Endothelial cell of umbilical vein (primary cell): ENCODE results near the gene EPS15. TPM values are rescaled to one million over a fixed set of nuclear protein-coding genes. Genes with fewer than 3 reads are reported as not detected.

Experiments
- BruUV-seq: library from RNA; stranded (reverse); fragments of 400-500 nt; replicated peaks from 2 replicates; lab custom pipeline; 2021; lab: Mats Ljungman, UMichigan
- CTCF ChIA-PET: fragments of 300-600, 350-600 bp; sonication (Branson Sonifier 250); formaldehyde crosslinking; loops from one replicate; lab custom pipeline; 2021; ENCODE audit warnings: antibody characterized with exemption, inconsistent platforms; lab: Charles Lee
- POLR2A ChIA-PET: fragments of 300-600, 350-600 bp; sonication (Branson Sonifier 250); formaldehyde crosslinking; loops from one replicate; lab custom pipeline; 2021; ENCODE audit warnings: antibody characterized with exemption, inconsistent platforms; lab: Charles Lee
- DNase-seq: peaks from one replicate; pipeline ENCODE4 v3.0.0-alpha.2; 2011; ENCODE audit warnings: low read depth, low spot score
- FAIRE-seq: peaks from 2 replicates; lab custom pipeline; 2011; peaks lifted over from hg19 to GRCh38; lab: Jason Lieb, UNC
- H2AFZ ChIP-seq: 2 replicates; pipeline ENCODE4 v1.6.0; 2012; ENCODE audit warnings: low read depth, low read length, control low read depth, inconsistent platforms
- H3K27ac ChIP-seq: 2 replicates; pipeline ENCODE4 v1.5.1; 2011; ENCODE audit warnings: low read depth, mild to moderate bottlenecking, control low read depth, low read length, moderate library complexity; ENCODE audit not compliant: insufficient read depth
- H3K27me3 ChIP-seq, 2 experiments: 2 replicates each; pipeline versions ENCODE4 v1.6.0 to v1.6.1; 2011; ENCODE audit warnings: low read length in 2 of 2, mixed read lengths in 1 of 2; ENCODE audit not compliant: control insufficient read depth in 2 of 2, insufficient read depth in 2 of 2
- H3K36me3 ChIP-seq, 2 experiments: 2 replicates in 1 of 2; 3 replicates in 1 of 2; pipeline ENCODE4 v1.5.1; 2011; ENCODE audit warnings: low read length in 2 of 2, mild to moderate bottlenecking in 1 of 2, moderate library complexity in 1 of 2; ENCODE audit not compliant: control insufficient read depth in 2 of 2, insufficient read depth in 2 of 2; ENCODE audit errors: extremely low read depth in 1 of 2
- H3K4me1 ChIP-seq: 3 replicates; pipeline ENCODE4 v1.5.1; 2011; ENCODE audit warnings: mild to moderate bottlenecking, low read length; ENCODE audit not compliant: control insufficient read depth, insufficient read depth; ENCODE audit errors: extremely low read depth
- H3K4me2 ChIP-seq: 2 replicates; pipeline ENCODE4 v1.6.1; 2011; ENCODE audit warnings: low read length, control low read depth, mixed read lengths; ENCODE audit not compliant: insufficient read depth
- H3K4me3 ChIP-seq, 3 experiments: fragments of 200-600 bp in 1 of 3; sonication (generic), shearing (Covaris generic) in 1 of 3; replicated peaks in 1 of 3; 2 replicates each; pipeline ENCODE4 v1.5.1; 2011 to 2016; ENCODE audit warnings: control low read depth in 3 of 3, low read length in 3 of 3, mild to moderate bottlenecking in 2 of 3, inconsistent platforms in 1 of 3, low read depth in 1 of 3, moderate library complexity in 1 of 3; ENCODE audit not compliant: insufficient read depth in 1 of 3
- H3K79me2 ChIP-seq: 2 replicates; pipeline ENCODE4 v1.6.0; 2012; ENCODE audit warnings: low read length, inconsistent platforms; ENCODE audit not compliant: control insufficient read depth, insufficient read depth
- H3K9ac ChIP-seq: replicated peaks from 2 replicates; pipeline ENCODE3; 2011; ENCODE audit warnings: low read length, control low read depth; ENCODE audit not compliant: insufficient read depth; ENCODE audit errors: extremely low read depth
- H3K9me1 ChIP-seq: replicated peaks from 3 replicates; pipeline ENCODE4 v1.6.0; 2011; ENCODE audit warnings: mild to moderate bottlenecking, low read length; ENCODE audit not compliant: control insufficient read depth, insufficient read depth; ENCODE audit errors: extremely low read depth
- H3K9me3 ChIP-seq: replicated peaks from 2 replicates; pipeline ENCODE4 v1.5.1; 2012; ENCODE audit warnings: low read length, inconsistent platforms; ENCODE audit not compliant: control insufficient read depth, insufficient read depth
- H4K20me1 ChIP-seq: replicated peaks from 2 replicates; pipeline ENCODE3; 2011; ENCODE audit warnings: mild to moderate bottlenecking, low read length; ENCODE audit not compliant: control insufficient read depth, insufficient read depth; ENCODE audit errors: extremely low read depth
- EZH2 ChIP-seq: IDR thresholded peaks from 2 replicates; pipeline ENCODE4 v1.6.1; 2012; ENCODE audit warnings: borderline replicate concordance, low read depth, mild to moderate bottlenecking, moderate library complexity, low read length, inconsistent platforms; ENCODE audit not compliant: severe bottlenecking
- FOS ChIP-seq: IDR thresholded peaks from 2 replicates; pipeline ENCODE4 v1.6.1; 2011; ENCODE audit warnings: mild to moderate bottlenecking, low read length, moderate library complexity, borderline replicate concordance; ENCODE audit not compliant: insufficient read depth
- GATA2 ChIP-seq: IDR thresholded peaks from 2 replicates; pipeline ENCODE4 v1.7.0; 2011; ENCODE audit warnings: low read depth, mild to moderate bottlenecking, moderate library complexity, mixed read lengths, low read length; ENCODE audit not compliant: insufficient read length, insufficient read depth
- JUN ChIP-seq: IDR thresholded peaks from 2 replicates; pipeline ENCODE4 v1.6.1; 2011; ENCODE audit warnings: borderline replicate concordance, low read depth; ENCODE audit not compliant: insufficient read length, insufficient read depth
- MYC ChIP-seq: IDR thresholded peaks from one replicate; pipeline ENCODE4 v1.6.1; 2011; ENCODE audit warnings: mild to moderate bottlenecking, low read depth, low read length
- POLR2A ChIP-seq: IDR thresholded peaks from 2 replicates; pipeline ENCODE4 v1.6.1; 2012; ENCODE audit warnings: low read depth, mild to moderate bottlenecking, control low read depth, low read length
- POLR2AphosphoS5 ChIP-seq: IDR thresholded peaks from 2 replicates; pipeline ENCODE4 v1.6.1; 2012; ENCODE audit warnings: low read depth, mild to moderate bottlenecking, control low read depth, low read length, moderate library complexity; ENCODE audit not compliant: insufficient read depth
- dilution Hi-C: fragments of 300-500 bp; cut with MboI; formaldehyde crosslinking; loops from one replicate; pipeline ENCODE4 v1.15.0; 2019; ENCODE audit warnings: low sequenced_read_pairs; ENCODE audit not compliant: extremely low pct_ligation_motif_present
- intact Hi-C: fragments of 100-400 bp; cut with micrococcal nuclease; formaldehyde crosslinking; loops from one replicate; pipeline ENCODE4 v1.10.0; 2022
- polyA plus RNA-seq, 4 experiments: library from polyadenylated mRNA; depleted of rRNA in 3 of 4; stranded (reverse) in 3 of 4; unstranded in 1 of 4; fragments of >200 nt; gene quantifications; 2 replicates each; pipeline versions ENCODE4 v1.2.1 to v1.2.3, GENCODE V29; 2011 to 2012; ENCODE audit warnings: missing spikeins in 1 of 4
- total RNA-seq: library from RNA; stranded (reverse); gene quantifications from 2 replicates; pipeline ENCODE4 v1.2.3, GENCODE V29; 2021
- TF ChIP-seq, protein P1 (sequence below), 2 donors: IDR thresholded peaks; 1 replicate in 1 of 2; 2 replicates in 1 of 2; pipeline ENCODE4 v1.5.1; 2011; ENCODE audit warnings: low read length in 2 of 2, mild to moderate bottlenecking in 2 of 2, moderate library complexity in 2 of 2, control low read depth in 1 of 2, inconsistent platforms in 1 of 2, low read depth in 1 of 2; ENCODE audit not compliant: insufficient read depth in 1 of 2; ENCODE audit errors: extremely low read depth in 1 of 2
- TF ChIP-seq, protein P2 (sequence below): IDR thresholded peaks from 2 replicates; pipeline ENCODE4 v1.6.1; 2011; ENCODE audit not compliant: insufficient read depth, insufficient read length

EPS15 gene
- total and polyA plus RNA-seq, 2 donors (not counting 3 experiments of a cell fraction or from before 2014, with no cell fraction given) = 15.4 to 44.8 TPM

DNA sequence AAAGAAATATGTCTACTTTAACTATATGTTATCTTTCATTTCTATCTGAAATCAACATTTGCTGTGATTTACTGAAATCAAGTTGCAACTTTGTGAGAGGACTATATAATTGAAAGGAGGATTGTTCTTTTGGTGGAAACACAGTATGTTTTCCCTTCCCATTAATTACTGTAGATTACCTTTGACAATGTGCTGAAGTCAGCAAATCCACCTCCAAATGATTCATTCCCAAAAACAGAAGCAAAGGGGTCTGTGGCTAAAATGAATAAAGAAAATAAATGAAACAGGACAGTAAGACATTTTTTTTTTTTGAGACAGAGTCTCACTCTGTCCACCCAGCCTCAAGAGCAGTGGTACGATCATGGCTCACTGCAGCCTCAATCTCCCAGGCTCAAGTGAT is 153.3 kb downstream of the EPS15 start:
- Histone ChIP-seq H3K4me2 (no peak overlapping the region), H3K9ac (no peak overlapping the region), H3K4me3 (no peak overlapping the region), H3K9me3 (no peaks in the 10 kb centered on the region), H2AFZ (no peak overlapping the region), H3K27ac (no peak overlapping the region), H3K36me3 (peaks cover 5% of the 10 kb centered on the region in 2 experiments), H3K4me1 (no peaks in the 10 kb centered on the region), H3K27me3 (no peaks in the 10 kb centered on the region), H4K20me1 (no peaks in the 10 kb centered on the region), H3K9me1 (no peaks in the 10 kb centered on the region), H3K79me2 (no peaks in the 10 kb centered on the region)
- POLR2A ChIA-PET = no interaction called here
- DNase-seq (no peak), FAIRE-seq (no peak)
- TF ChIP-seq, protein P1, sequence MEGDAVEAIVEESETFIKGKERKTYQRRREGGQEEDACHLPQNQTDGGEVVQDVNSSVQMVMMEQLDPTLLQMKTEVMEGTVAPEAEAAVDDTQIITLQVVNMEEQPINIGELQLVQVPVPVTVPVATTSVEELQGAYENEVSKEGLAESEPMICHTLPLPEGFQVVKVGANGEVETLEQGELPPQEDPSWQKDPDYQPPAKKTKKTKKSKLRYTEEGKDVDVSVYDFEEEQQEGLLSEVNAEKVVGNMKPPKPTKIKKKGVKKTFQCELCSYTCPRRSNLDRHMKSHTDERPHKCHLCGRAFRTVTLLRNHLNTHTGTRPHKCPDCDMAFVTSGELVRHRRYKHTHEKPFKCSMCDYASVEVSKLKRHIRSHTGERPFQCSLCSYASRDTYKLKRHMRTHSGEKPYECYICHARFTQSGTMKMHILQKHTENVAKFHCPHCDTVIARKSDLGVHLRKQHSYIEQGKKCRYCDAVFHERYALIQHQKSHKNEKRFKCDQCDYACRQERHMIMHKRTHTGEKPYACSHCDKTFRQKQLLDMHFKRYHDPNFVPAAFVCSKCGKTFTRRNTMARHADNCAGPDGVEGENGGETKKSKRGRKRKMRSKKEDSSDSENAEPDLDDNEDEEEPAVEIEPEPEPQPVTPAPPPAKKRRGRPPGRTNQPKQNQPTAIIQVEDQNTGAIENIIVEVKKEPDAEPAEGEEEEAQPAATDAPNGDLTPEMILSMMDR (IDR thresholded peaks at IDR 0.05; ENCODE audit: extremely low read depth in 1 of 2, insufficient read depth in 1 of 2, low read depth in 1 of 2, low read length in 2 of 2) = no peak
- no peak for TF ChIP-seq MYC
- no peak for TF ChIP-seq POLR2AphosphoS5
- TF ChIP-seq EZH2 = no peak
- TF ChIP-seq POLR2A = no peak
- no peak for TF ChIP-seq GATA2
- TF ChIP-seq, protein P2, sequence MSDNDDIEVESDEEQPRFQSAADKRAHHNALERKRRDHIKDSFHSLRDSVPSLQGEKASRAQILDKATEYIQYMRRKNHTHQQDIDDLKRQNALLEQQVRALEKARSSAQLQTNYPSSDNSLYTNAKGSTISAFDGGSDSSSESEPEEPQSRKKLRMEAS = no peak
- no peak for TF ChIP-seq JUN
- TF ChIP-seq FOS = no peak
- CTCF ChIA-PET = no interaction called here
- intact Hi-C loops (no loop called here), dilution Hi-C loops (no loop called here)
- no TSS peak for BruUV-seq
